IMR-90 (cell line): Measurements from ENCODE around the gene COL20A1. TPM values are rescaled to one million over a fixed set of nuclear protein-coding genes. Genes with fewer than 3 reads are reported as not detected.

Experiments
- ATAC-seq: fragments of 200-7000 bp; cut with Tn5 transposase; 2 replicates; pipeline ENCODE4 v1.9.1; 2020; ENCODE audit warnings: low read depth, mild to moderate bottlenecking, moderate library complexity
- BruUV-seq: library from RNA; stranded (reverse); fragments of 400-500 nt; replicated peaks from 2 replicates; lab custom pipeline; 2021; lab: Mats Ljungman, UMichigan
- CTCF ChIA-PET: fragments of 300-600 bp; formaldehyde crosslinking; extraction: SDS; loops from one replicate; lab custom pipeline; 2021; ENCODE audit warnings: antibody characterized with exemption; lab: Yijun Ruan, JAX
- POLR2A ChIA-PET: fragments of 300-600 bp; sonication (Branson Sonifier 250); formaldehyde crosslinking; loops from one replicate; lab custom pipeline; 2022; ENCODE audit warnings: antibody characterized with exemption; ENCODE audit not compliant: unreplicated experiment; lab: Charles Lee
- DNase-seq: peaks from one replicate; pipeline ENCODE4 v3.0.0; 2013
- H2AFZ ChIP-seq: replicated peaks from 2 replicates; pipeline ENCODE3; 2013; ENCODE audit warnings: low read length, mild to moderate bottlenecking; ENCODE audit not compliant: poor library complexity
- H2AK5ac ChIP-seq: 2 replicates; pipeline ENCODE4 v1.6.1; 2013; ENCODE audit warnings: low read depth, low read length, inconsistent platforms
- H2AK9ac ChIP-seq: replicated peaks from 2 replicates; pipeline ENCODE3; 2013; ENCODE audit warnings: mild to moderate bottlenecking, low read depth, low read length, moderate library complexity; ENCODE audit not compliant: poor library complexity
- H2BK120ac ChIP-seq: 2 replicates; pipeline ENCODE4 v1.6.1; 2013; ENCODE audit warnings: low read depth, low read length, inconsistent platforms
- H2BK15ac ChIP-seq: 3 replicates; pipeline ENCODE4 v1.6.1; 2013; ENCODE audit warnings: low read depth, low read length, inconsistent platforms
- H2BK20ac ChIP-seq: 2 replicates; pipeline ENCODE4 v1.6.1; 2013; ENCODE audit warnings: low read depth, mild to moderate bottlenecking, inconsistent platforms, low read length, moderate library complexity
- H2BK5ac ChIP-seq: 2 replicates; pipeline ENCODE4 v1.6.1; 2013; ENCODE audit warnings: mild to moderate bottlenecking, low read depth, low read length, inconsistent platforms; ENCODE audit not compliant: poor library complexity, severe bottlenecking
- H3K14ac ChIP-seq: replicated peaks from 2 replicates; pipeline ENCODE4 v1.6.1; 2013; ENCODE audit warnings: low read depth, low read length, inconsistent platforms
- H3K18ac ChIP-seq: 2 replicates; pipeline ENCODE4 v1.6.1; 2013; ENCODE audit warnings: low read depth, low read length, control low read depth
- H3K23ac ChIP-seq: 2 replicates; pipeline ENCODE4 v1.6.1; 2013; ENCODE audit warnings: low read depth, low read length, inconsistent platforms
- H3K27ac ChIP-seq: 2 replicates; pipeline ENCODE4 v1.5.1; 2013; ENCODE audit warnings: mild to moderate bottlenecking, control low read depth, low read length; ENCODE audit not compliant: insufficient read depth
- H3K27me3 ChIP-seq: 2 replicates; pipeline ENCODE4 v1.6.1; 2013; ENCODE audit warnings: low read length; ENCODE audit not compliant: control insufficient read depth, insufficient read depth
- H3K36me3 ChIP-seq: 2 replicates; pipeline ENCODE4 v1.6.1; 2013; ENCODE audit warnings: low read length, mixed read lengths; ENCODE audit not compliant: control insufficient read depth, insufficient read depth
- H3K4ac ChIP-seq: 2 replicates; pipeline ENCODE4 v1.6.1; 2013; ENCODE audit warnings: low read depth, low read length, inconsistent platforms
- H3K4me1 ChIP-seq: 2 replicates; pipeline ENCODE4 v1.6.1; 2013; ENCODE audit warnings: low read length, mixed read lengths; ENCODE audit not compliant: control insufficient read depth, insufficient read depth
- H3K4me2 ChIP-seq: 2 replicates; pipeline ENCODE4 v1.6.1; 2013; ENCODE audit warnings: low read depth, mild to moderate bottlenecking, control low read depth, low read length, moderate library complexity
- H3K4me3 ChIP-seq: 2 replicates; pipeline ENCODE4 v1.5.1; 2013; ENCODE audit warnings: low read depth, mild to moderate bottlenecking, control low read depth, low read length, moderate library complexity; ENCODE audit not compliant: insufficient read depth
- H3K56ac ChIP-seq: 2 replicates; pipeline ENCODE4 v1.6.1; 2013; ENCODE audit warnings: low read length, inconsistent platforms; ENCODE audit not compliant: insufficient read depth; ENCODE audit errors: extremely low read depth
- H3K79me1 ChIP-seq, 2 experiments: 2 replicates each; pipeline ENCODE4 v1.6.1; 2013; ENCODE audit warnings: low read length in 2 of 2, inconsistent platforms in 1 of 2, low read depth in 1 of 2
- H3K9ac ChIP-seq: 2 replicates; pipeline ENCODE4 v1.6.1; 2013; ENCODE audit warnings: low read depth, low read length, control low read depth
- H3K9me1 ChIP-seq: 2 replicates; pipeline ENCODE4 v1.6.1; 2013; ENCODE audit warnings: low read length, inconsistent platforms; ENCODE audit not compliant: insufficient read depth
- H3K9me3 ChIP-seq: 2 replicates; pipeline ENCODE4 v1.6.1; 2013; ENCODE audit warnings: low read length; ENCODE audit not compliant: control insufficient read depth, insufficient read depth
- H4K20me1 ChIP-seq: 2 replicates; pipeline ENCODE4 v1.6.1; 2013; ENCODE audit warnings: low read length, inconsistent platforms; ENCODE audit not compliant: insufficient read depth
- H4K5ac ChIP-seq: 2 replicates; pipeline ENCODE4 v1.6.1; 2013; ENCODE audit warnings: mild to moderate bottlenecking, low read depth, low read length, control low read depth
- H4K8ac ChIP-seq, 2 experiments: 2 replicates each; pipeline ENCODE4 v1.6.1; 2013; ENCODE audit warnings: low read depth in 2 of 2, low read length in 2 of 2, control low read depth in 1 of 2, inconsistent platforms in 1 of 2
- H4K91ac ChIP-seq: 2 replicates; pipeline ENCODE4 v1.6.1; 2013; ENCODE audit warnings: low read depth, low read length, inconsistent platforms; ENCODE audit not compliant: insufficient read depth
- CEBPB ChIP-seq: IDR thresholded peaks from 2 replicates; pipeline ENCODE4 v1.6.1; 2012; ENCODE audit warnings: low read depth, low read length, improper control_type of control experiment
- CHD1 ChIP-seq: IDR thresholded peaks from 2 replicates; pipeline ENCODE4 v1.6.1; 2012; ENCODE audit warnings: low read depth, low read length, improper control_type of control experiment
- FOS ChIP-seq: fragments of 150-350 bp; IDR thresholded peaks from 2 replicates; pipeline ENCODE4 v1.6.1; 2016; ENCODE audit warnings: low read depth, low read length
- MAZ ChIP-seq: IDR thresholded peaks from 2 replicates; pipeline ENCODE4 v1.6.1; 2012; ENCODE audit warnings: low read depth, mild to moderate bottlenecking, low read length, improper control_type of control experiment, moderate library complexity, borderline replicate concordance
- RAD21 ChIP-seq: IDR thresholded peaks from 2 replicates; pipeline ENCODE4 v1.6.1; 2012; ENCODE audit warnings: low read length, improper control_type of control experiment
- RFX5 ChIP-seq: IDR thresholded peaks from 2 replicates; pipeline ENCODE4 v1.8.0; 2012; ENCODE audit warnings: low read depth, mild to moderate bottlenecking, low read length, moderate library complexity
- WGBS, 2 experiments: methylation state at CpG; one replicate each; pipeline versions ENCODE4 v1.1.5 to v1.1.7; 2013; ENCODE audit warnings: missing lambda C conversion rate in 2 of 2; ENCODE audit not compliant: insufficient read length in 1 of 2; ENCODE audit errors: extremely low coverage in 2 of 2; 5-methylcytosine and 5-hydroxymethylcytosine counted together
- dilution Hi-C: fragments of 300-500 bp; cut with HindIII; formaldehyde crosslinking; loops from one replicate; pipeline ENCODE4 v1.14.3; 2018; ENCODE audit warnings: low sequenced_read_pairs; ENCODE audit not compliant: unreplicated experiment
- in situ Hi-C: fragments of 300-500 bp; cut with MboI; formaldehyde crosslinking; loops from 3 replicates; pipeline ENCODE4 v1.14.3; 2019; ENCODE audit warnings: low sequenced_read_pairs, inconsistent platforms, mixed read lengths
- intact Hi-C: fragments of 100-400 bp; cut with micrococcal nuclease; formaldehyde crosslinking; loops from 2 replicates; pipeline ENCODE4 v1.10.0; 2022
- polyA plus RNA-seq, 3 experiments: library from polyadenylated mRNA; depleted of rRNA; stranded (reverse); fragments of >200 nt; gene quantifications; 2 replicates each; pipeline ENCODE4 v1.2.3, GENCODE V29; 2012; ENCODE audit warnings: low replicate concordance in 1 of 3
- total RNA-seq: library from RNA; depleted of rRNA; stranded (reverse); fragments of >200 nt; gene quantifications from 2 replicates; pipeline ENCODE4 v1.2.3, GENCODE V29; 2012
- TF ChIP-seq, protein P1 (sequence below): fragments of 150-350 bp; IDR thresholded peaks from 2 replicates; pipeline ENCODE4 v1.6.1; 2016; ENCODE audit warnings: low read depth, mild to moderate bottlenecking, low read length, moderate library complexity, borderline replicate concordance

The COL20A1 gene
- total and polyA plus RNA-seq, 2 of the 4 experiments (the other 2 are of a cell fraction), result not detected

GRCh38 chr20:63269724-63270123, 23.3 kb upstream of the COL20A1 start:
- no peak overlapping the region for H3K4me3 ChIP-seq
- peaks cover 10% of the 10 kb centered on the region for H3K4me1 ChIP-seq
- H2BK120ac ChIP-seq, result no peak overlapping the region
- no peak overlapping the region for H2BK15ac ChIP-seq
- H3K23ac ChIP-seq, result no peak overlapping the region
- BruUV-seq, result no TSS peak
- intact Hi-C loops (loop anchor here (5.0 kb wide), 2 partner anchors 37 to 52 kb away; partner anchors contain the start of gene YTHDF1), dilution Hi-C loops (no loop called here), in situ Hi-C loops (loop anchor here (5.0 kb wide), 1 partner anchor 37 kb away; no protein-coding TSS in a partner anchor)
- H3K56ac ChIP-seq, result no peak overlapping the region
- peaks cover 0 to 22% of the 10 kb centered on the region in 2 experiments; a peak in 3 of 4 replicates for H3K79me1 ChIP-seq
- no peak for ATAC-seq
- WGBS, 2 experiments, result 57% methylated on average over 1 of the region's 9 CpGs; no CpG with 5 or more reads in 1 of the 2 experiments
- CTCF ChIA-PET, result no interaction called here
- no peak overlapping the region for H3K4ac ChIP-seq
- POLR2A ChIA-PET, result no interaction called here
- no peak overlapping the region for H3K27ac ChIP-seq
- H3K27me3 ChIP-seq, result peaks cover 16% of the 10 kb centered on the region
- peaks cover 7% of the 10 kb centered on the region; the same call in 1 of the 2 replicates for H3K9me1 ChIP-seq
- no peak overlapping the region for H3K4me2 ChIP-seq
- H3K9ac ChIP-seq, result no peak overlapping the region
- no peak overlapping the region for H3K18ac ChIP-seq
- H2AK9ac ChIP-seq, result no peak overlapping the region
- H2BK5ac ChIP-seq, result no peak overlapping the region
- H4K91ac ChIP-seq, result no peak overlapping the region
- DNase-seq, result no peak
- H2AK5ac ChIP-seq, result no peak overlapping the region
- no peak overlapping the region for H4K5ac ChIP-seq
- H4K8ac ChIP-seq, result no peak overlapping the region
- no peak overlapping the region for H2BK20ac ChIP-seq
- H3K9me3 ChIP-seq, result no peaks in the 10 kb centered on the region
- TF ChIP-seq MAZ, result no peak
- TF ChIP-seq CHD1, result no peak
- TF ChIP-seq CEBPB, result no peak
- TF ChIP-seq RAD21, result no peak
- TF ChIP-seq, protein P1, sequence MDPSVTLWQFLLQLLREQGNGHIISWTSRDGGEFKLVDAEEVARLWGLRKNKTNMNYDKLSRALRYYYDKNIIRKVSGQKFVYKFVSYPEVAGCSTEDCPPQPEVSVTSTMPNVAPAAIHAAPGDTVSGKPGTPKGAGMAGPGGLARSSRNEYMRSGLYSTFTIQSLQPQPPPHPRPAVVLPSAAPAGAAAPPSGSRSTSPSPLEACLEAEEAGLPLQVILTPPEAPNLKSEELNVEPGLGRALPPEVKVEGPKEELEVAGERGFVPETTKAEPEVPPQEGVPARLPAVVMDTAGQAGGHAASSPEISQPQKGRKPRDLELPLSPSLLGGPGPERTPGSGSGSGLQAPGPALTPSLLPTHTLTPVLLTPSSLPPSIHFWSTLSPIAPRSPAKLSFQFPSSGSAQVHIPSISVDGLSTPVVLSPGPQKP, result no peak
- no peak for TF ChIP-seq FOS
- no peak for TF ChIP-seq RFX5
- H2AFZ ChIP-seq, result no peak overlapping the region
- peaks cover 17% of the 10 kb centered on the region for H4K20me1 ChIP-seq
- peaks cover 3% of the 10 kb centered on the region for H3K36me3 ChIP-seq
- no peak overlapping the region for H3K14ac ChIP-seq
